WTC11 (cell line): Measurements from ENCODE around the gene SLBP. TPM values are rescaled to one million over a fixed set of nuclear protein-coding genes. Genes with fewer than 3 reads are reported as not detected.

Experiments
- ARID4B ChIP-seq: sonication (generic); formaldehyde crosslinking; IDR thresholded peaks from 2 replicates; pipeline ENCODE4 v1.8.0; 2023; ENCODE audit warnings: missing genetic modification reagents, mild to moderate bottlenecking, borderline replicate concordance
- ATF6 ChIP-seq: sonication (generic); formaldehyde crosslinking; IDR thresholded peaks from 2 replicates; pipeline ENCODE4 v1.8.1; 2023; ENCODE audit warnings: mild to moderate bottlenecking, missing genetic modification reagents
- FOXK1 ChIP-seq: sonication (generic); formaldehyde crosslinking; IDR thresholded peaks from 2 replicates; pipeline ENCODE4 v1.8.0; 2022; ENCODE audit warnings: mild to moderate bottlenecking, moderate library complexity, missing genetic modification reagents
- FOXP1 ChIP-seq: sonication (generic); formaldehyde crosslinking; IDR thresholded peaks from 2 replicates; pipeline ENCODE4 v1.8.0; 2022; ENCODE audit warnings: missing genetic modification reagents, mild to moderate bottlenecking, moderate library complexity, borderline replicate concordance
- FOXP4 ChIP-seq: sonication (generic); formaldehyde crosslinking; IDR thresholded peaks from 2 replicates; pipeline ENCODE4 v1.8.0; 2022; ENCODE audit warnings: mild to moderate bottlenecking, missing genetic modification reagents
- HMGXB4 ChIP-seq: sonication (generic); formaldehyde crosslinking; IDR thresholded peaks from 2 replicates; pipeline ENCODE4 v1.8.1; 2023; ENCODE audit warnings: mild to moderate bottlenecking, moderate library complexity, missing genetic modification reagents
- NR3C1 ChIP-seq: sonication (generic); formaldehyde crosslinking; conservative IDR thresholded peaks from 2 replicates; pipeline ENCODE4 v1.8.1; 2023; ENCODE audit warnings: low read depth, mild to moderate bottlenecking, missing genetic modification reagents
- OVOL2 ChIP-seq: fragments of 250-450 bp; sonication (Bioruptor Pico); IDR thresholded peaks from 2 replicates; pipeline ENCODE4 v1.9.0; 2021; ENCODE audit warnings: mild to moderate bottlenecking, borderline replicate concordance
- TP53 ChIP-seq: sonication (generic); formaldehyde crosslinking; IDR thresholded peaks from 2 replicates; pipeline ENCODE4 v1.8.1; 2023; ENCODE audit warnings: mild to moderate bottlenecking, missing genetic modification reagents
- ZBTB43 ChIP-seq: sonication (generic); formaldehyde crosslinking; IDR thresholded peaks from 2 replicates; pipeline ENCODE4 v1.8.1; 2023; ENCODE audit warnings: mild to moderate bottlenecking, missing genetic modification reagents
- ZNF281 ChIP-seq: sonication (generic); formaldehyde crosslinking; IDR thresholded peaks from 2 replicates; pipeline ENCODE4 v1.8.0; 2023; ENCODE audit warnings: mild to moderate bottlenecking, missing genetic modification reagents
- ZNF317 ChIP-seq: sonication (generic); formaldehyde crosslinking; IDR thresholded peaks from 2 replicates; pipeline ENCODE4 v1.8.1; 2023; ENCODE audit warnings: low read depth, mild to moderate bottlenecking, moderate library complexity, missing genetic modification reagents, borderline replicate concordance
- ZNF423 ChIP-seq: fragments of 250-450 bp; sonication (Bioruptor Pico); IDR thresholded peaks from 2 replicates; pipeline ENCODE4 v2.1.2; 2022; ENCODE audit warnings: mild to moderate bottlenecking, moderate library complexity
- total RNA-seq: library from RNA; stranded (reverse); gene quantifications from 3 replicates; pipeline ENCODE4 v1.2.3, GENCODE V29; 2021

SLBP gene
- total RNA-seq, 1 experiment from 2014 or later = 40.2 TPM

DNA sequence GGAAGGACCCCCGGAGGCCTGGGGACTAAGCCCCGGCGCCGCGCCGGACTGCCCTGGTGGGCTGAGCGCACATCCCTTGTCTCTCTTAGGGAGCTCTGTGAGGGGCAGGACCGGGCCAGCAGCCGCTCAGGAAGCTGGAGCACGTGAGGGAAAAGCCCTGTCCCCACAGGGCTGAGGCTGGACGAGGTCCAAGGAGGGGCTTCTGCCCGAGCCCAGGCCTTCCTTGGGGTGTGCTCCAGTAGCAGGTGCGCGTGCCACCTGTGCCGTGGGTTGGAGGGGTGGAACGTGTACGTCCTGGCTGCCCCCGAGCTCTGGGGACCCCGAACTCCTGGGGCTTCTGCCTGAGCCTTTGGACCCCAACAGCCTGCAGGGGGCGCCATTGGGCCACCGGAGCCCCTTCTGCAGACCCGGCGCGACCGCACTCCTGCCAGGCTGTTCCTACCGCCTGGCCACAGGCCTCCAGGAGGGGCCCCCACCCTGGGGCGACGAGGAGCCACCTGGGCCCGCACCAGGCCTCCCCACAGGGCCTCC lies 36.4 kb upstream of the SLBP start (continued):
- peak; percentile 96 for TF ChIP-seq ZNF423
- peak; percentile 54; the same call in 1 of the 2 replicates for TF ChIP-seq HMGXB4
- TF ChIP-seq ATF6 (CRISPR knock-in tag) = no peak
- no peak for TF ChIP-seq ZBTB43 (CRISPR knock-in tag)
- TF ChIP-seq FOXP1 (CRISPR knock-in tag) = no peak
- TF ChIP-seq OVOL2 = no peak
- TF ChIP-seq FOXK1 (CRISPR knock-in tag) = no peak
- no peak for TF ChIP-seq TP53
- no peak for TF ChIP-seq FOXP4 (CRISPR knock-in tag)
- no peak for TF ChIP-seq ZNF317
- TF ChIP-seq NR3C1 (CRISPR knock-in tag) = no peak
- no peak for TF ChIP-seq ZNF281 (CRISPR knock-in tag)
- no peak for TF ChIP-seq ARID4B (CRISPR knock-in tag)
